ENCODE data around the gene SRPK3. TPM values are rescaled to one million over a fixed set of nuclear protein-coding genes. Genes with fewer than 3 reads are reported as not detected.

The SRPK3 gene
- total RNA-seq, 1 donor from 2014 or later: 6.7 TPM

- no peak for DNase-seq
Observed at GRCh38 chrX:153784325-153784967, 3.6 kb downstream of the SRPK3 start.

- no peak for DNase-seq
Observed at GRCh38 chrX:153786669-153787068, 5.8 kb downstream of the SRPK3 start.

- DNase-seq: no peak
Observed at GRCh38 chrX:153789654-153790053, 8.8 kb downstream of the SRPK3 start.

- DNase-seq: no peak
Observed at GRCh38 chrX:153791104-153791852, 10.4 kb downstream of the SRPK3 start.

GRCh38 chrX:153792368-153792767 is 11.5 kb downstream of the SRPK3 start:
- DNase-seq: no peak

- no peak for DNase-seq
Observed at GRCh38 chrX:153793291-153793690, 12.4 kb downstream of the SRPK3 start.

- DNase-seq: peak; percentile 92
Observed at GRCh38 chrX:153794018-153794896, 13.4 kb downstream of the SRPK3 start, which contains the start of the genes IDH3G and SSR4. Gene IDH3G, minus strand, starts transcription at chrX:153794375. Its CDS starts 49 bp downstream, at chrX:153794326. Gene SSR4, plus strand, starts transcription at chrX:153794668. Its CDS starts 20 bp downstream, at chrX:153794688.

- DNase-seq: no peak
Observed at GRCh38 chrX:153794897-153795816, 14.3 kb downstream of the SRPK3 start.

GRCh38 chrX:153797415-153798015 is 16.7 kb downstream of the SRPK3 start:
- no peak for DNase-seq

GRCh38 chrX:153799326-153799725 is 18.5 kb downstream of the SRPK3 start:
- no peak for DNase-seq

- DNase-seq: no peak
Observed at GRCh38 chrX:153800177-153800722, 19.4 kb downstream of the SRPK3 start.

GRCh38 chrX:153800746-153801145 is 19.9 kb downstream of the SRPK3 start:
- no peak for DNase-seq

GRCh38 chrX:153801669-153802068 is 20.8 kb downstream of the SRPK3 start:
- no peak for DNase-seq

GRCh38 chrX:153802513-153803045 is 21.7 kb downstream of the SRPK3 start:
- DNase-seq: no peak

- DNase-seq: no peak
Observed at GRCh38 chrX:153803211-153804099, 22.6 kb downstream of the SRPK3 start.

GRCh38 chrX:153804100-153804595 is 23.3 kb downstream of the SRPK3 start:
- no peak for DNase-seq

- no peak for DNase-seq
Observed at GRCh38 chrX:153804621-153805020, 23.8 kb downstream of the SRPK3 start.

GRCh38 chrX:153805436-153805835 is 24.6 kb downstream of the SRPK3 start:
- DNase-seq: no peak

- DNase-seq: no peak
Observed at GRCh38 chrX:153806999-153807575, 26.2 kb downstream of the SRPK3 start.

Data from skin of body (tissue), 2 donors.